DMS114 treated with DMSO at 0.1 percent for 48 hours (cell line): ENCODE measurements around the gene KIAA1191.
"Not testable (repeated sequence)": the region's sequence is repeated elsewhere in the genome, so short reads cannot be mapped to it uniquely, and the experiment has no call there.

Source experiments
- DNase-seq: peaks from one replicate; lab custom pipeline; 2025; ENCODE audit not compliant: unreplicated experiment; lab: John Stamatoyannopoulos, UW

KIAA1191 gene, protein sequence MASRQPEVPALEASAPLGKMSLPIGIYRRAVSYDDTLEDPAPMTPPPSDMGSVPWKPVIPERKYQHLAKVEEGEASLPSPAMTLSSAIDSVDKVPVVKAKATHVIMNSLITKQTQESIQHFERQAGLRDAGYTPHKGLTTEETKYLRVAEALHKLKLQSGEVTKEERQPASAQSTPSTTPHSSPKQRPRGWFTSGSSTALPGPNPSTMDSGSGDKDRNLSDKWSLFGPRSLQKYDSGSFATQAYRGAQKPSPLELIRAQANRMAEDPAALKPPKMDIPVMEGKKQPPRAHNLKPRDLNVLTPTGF

GRCh38 chr5:176361437-176362232 lies at the start of gene KIAA1191:
Gene KIAA1191, minus strand, starts transcription at chr5:176361764. Its CDS starts 2,256 bp downstream, at chr5:176359508.
- peak; percentile 81 for DNase-seq

GRCh38 chr5:176410486-176411180 lies 49.1 kb upstream of the KIAA1191 start:
- no peak for DNase-seq

- DNase-seq, result no peak
Measured at GRCh38 chr5:176409765-176410164, 48.2 kb upstream of the KIAA1191 start.

DNA sequence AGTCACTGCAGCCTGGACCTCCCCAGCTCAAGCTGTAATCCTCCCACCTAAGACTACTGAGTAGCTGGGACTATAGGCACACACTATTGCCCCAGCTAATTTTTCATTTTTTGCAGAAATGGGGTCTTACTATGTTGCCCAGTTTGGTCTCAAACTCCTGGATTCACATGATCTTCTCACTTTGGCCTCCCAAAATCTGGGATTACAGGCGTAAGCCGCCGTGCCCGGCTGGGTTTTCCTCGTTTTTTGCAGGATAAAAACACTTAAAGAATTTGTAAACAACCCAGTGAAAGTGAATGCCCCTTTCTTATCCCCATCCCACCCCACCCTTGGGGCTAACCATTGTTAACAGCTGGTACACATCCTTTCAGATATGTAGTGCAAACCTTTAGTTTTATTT lies 47.0 kb upstream of the KIAA1191 start:
- no peak for DNase-seq

DNA sequence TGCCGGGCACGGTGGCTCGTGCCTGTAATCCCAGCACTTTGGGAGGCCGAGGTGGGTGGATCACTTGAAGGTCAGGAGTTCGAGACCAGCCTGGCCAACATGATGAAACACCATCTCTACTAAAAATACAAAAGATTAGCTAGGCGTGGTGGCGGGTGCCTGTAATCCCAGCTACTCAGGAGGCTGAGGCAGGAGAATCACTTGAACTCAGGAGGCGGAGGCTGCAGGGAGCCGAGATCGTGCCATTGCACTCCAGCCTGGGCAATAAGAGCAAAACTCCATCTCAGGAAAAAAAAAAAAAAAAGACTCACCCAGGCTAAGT lies 46.6 kb upstream of the KIAA1191 start:
- DNase-seq, result not testable (repeated sequence)

DNA sequence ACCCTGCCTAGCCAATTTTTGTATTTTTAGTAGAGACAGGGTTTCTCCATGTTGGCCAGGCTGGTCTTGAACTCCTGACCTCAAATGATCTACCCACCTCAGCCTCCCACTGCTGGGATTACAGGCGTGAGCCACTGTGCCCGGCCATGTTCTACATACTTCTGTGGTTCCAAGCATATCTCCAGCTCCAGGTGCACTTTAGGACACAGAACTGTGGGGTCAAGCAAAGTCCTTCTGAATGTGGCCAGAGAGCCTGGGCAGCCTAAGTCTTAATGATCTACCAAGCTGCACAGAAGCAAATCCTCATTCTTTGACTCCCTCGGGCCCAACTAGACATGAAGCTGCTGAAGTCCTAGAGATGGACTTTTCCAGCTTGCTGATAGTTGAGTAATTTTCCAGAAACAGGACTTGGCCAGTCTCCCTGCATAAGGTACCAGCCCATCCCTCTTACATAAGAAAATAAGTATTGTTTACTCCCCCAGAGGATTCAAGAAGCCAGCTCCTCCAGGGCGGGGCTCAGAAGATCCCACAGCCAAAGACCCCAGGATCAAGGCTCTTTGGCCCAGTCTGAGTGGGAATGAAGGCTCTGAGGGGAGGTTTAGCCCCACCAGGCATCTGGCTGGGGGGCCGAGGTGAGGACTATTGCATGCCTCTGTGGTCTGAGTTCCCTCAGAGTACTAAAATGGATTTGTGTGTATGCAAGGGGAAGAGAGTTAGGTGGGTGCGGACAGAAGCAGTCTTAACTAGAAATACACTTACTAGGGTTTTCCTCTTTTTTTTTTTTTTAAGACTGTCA lies 46.1 kb upstream of the KIAA1191 start:
- DNase-seq, result no peak

GRCh38 chr5:176406436-176407052 lies 45.0 kb upstream of the KIAA1191 start:
- DNase-seq, result no peak

DNA sequence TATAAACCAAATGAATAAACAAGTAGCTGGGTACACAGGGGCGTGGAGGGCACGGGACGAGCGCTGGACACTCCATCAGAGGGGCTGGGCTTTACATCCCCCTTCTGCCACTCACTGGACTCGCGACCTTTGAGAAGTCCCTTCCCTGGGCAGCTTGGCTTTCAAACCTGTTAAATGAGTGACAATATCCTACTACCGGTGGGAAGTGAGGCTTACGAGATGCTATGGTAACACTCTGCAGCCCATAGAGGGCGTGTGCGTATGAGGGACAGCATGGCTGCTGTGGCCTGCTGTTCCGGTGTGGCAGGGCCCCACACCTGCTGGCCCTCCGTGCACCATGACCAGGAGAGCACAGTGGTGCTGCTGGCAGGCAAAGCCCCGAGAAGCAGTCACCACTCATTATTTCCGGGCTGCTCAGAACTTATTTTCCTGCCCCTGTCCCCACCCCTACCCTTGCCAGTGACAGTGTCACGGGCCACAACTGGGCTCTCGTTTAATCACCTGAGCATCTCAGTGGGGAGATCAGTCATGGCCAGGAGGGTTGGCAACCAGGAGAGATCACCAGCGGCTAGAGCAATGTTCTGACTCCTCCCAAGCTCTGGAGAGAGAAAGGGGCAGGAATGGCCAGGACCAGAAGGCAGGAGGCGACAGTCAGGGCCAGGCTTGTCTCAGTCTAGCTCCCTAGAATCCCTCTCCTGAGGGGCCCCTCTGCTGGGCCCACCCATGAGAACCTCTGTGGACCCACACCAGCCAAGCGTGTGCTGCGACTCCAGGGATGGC lies 44.3 kb upstream of the KIAA1191 start:
- DNase-seq, result no peak

DNA sequence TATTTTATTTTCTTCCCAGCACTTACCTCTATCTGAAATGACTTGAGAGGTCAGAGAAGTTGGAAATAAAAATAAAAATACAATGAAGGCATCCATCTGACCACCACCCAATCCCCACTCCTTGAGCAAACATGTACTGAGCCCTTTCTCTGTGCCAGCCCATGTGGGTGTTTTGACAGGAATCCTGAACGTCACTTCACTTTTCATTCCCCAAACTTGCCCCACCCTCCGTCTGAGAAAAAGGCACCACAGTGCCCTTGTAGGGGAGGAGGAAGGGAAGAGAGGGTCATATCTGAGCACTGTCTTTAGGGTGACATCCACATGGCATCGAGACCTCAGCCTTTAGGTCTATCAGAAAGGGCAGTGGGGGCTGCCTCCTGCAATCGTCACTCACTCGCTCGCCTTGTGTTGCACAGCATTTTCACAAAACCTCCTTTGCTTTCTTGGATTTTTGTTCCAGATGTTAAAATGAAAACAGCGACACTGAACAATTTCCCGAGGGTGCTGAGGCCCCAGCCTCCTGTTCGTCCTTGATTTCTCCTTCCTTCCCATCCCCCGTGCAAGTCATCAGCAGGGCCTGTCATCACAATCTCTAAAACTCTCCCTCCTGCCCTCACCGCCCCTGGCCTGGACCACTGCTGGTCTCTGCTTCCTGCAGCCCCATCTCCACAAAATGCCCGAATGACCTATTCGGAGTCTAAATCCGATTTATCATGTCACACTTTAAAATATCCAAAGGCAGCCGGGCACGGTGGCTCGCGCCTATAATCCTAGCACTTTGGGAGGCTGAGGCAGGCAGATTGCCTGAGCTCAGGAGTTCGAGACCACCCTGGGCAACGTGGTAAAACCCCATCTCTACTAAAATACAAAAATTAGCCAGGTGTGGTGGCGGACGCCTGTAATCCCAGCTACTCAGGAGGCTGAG lies 40.0 kb upstream of the KIAA1191 start:
- no peak for DNase-seq

DNA sequence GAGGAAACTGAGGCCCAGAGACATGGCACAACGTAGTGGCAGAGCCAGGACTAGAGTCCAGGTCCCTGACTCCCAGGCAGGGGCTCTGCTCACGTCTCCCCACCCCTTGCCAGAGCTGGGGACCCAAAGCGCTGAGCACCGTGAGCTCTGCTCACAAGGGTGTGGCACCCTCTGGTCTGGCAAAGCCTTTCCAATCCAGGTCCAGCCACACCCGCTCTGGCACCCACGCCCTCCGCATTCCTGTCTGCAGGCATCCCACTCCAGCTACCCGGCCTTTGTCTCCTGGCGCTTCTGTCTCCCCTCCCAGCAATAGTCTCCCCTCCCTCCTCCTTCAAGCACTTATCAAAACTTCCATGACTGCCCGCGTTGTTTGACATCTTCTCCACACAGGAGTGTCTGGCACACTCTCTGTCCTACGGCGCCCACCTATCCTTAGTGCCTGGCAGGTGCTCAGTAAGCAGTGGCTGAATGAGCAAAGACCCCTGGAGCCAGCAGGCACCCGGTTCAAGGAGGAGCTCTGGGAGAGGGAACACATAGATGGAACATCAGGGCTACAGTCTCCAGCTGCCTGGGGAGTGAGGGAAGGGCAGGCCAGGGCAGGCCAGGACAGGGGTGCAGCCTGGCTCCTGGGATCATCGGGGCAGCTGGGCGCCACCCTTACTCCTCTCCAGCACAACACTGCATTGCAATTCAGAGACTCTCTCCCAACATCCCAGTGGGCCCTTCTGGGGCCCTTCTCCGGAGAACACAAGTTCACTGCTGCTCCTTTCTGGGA lies 39.0 kb upstream of the KIAA1191 start:
- no peak for DNase-seq

DNA sequence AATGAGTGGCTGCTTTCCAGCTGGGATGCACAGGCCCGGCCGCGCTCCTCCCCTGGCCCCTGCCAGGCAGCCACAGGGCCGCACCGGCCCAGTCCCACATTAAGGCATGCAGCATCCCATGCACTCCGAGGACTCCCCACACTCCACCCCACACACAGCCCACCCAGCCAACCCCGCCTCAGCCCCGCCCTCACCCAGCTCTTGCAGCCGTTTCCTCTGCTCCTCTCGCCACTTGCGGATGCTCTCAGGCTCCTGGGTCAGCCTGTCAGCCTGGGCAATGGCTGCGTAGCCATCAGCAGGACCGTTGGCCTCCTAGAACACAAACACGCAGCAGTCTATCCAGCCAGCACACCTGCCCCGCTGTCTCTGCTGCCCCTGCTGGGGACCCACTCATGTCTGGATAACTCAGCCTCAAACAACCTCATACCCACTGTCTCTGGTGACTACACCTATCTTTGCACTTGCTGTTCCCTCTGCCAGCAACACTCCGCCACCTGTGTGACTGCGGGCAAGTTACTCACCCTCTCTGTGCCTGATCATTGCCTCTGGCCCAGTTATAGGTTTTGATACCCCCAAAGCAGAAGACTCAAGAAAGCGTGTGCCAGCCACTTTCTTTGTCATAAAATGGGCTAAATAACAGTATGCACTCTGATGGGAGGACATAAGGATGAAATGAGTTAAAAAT lies 36.3 kb upstream of the KIAA1191 start:
- DNase-seq, result no peak

DNA sequence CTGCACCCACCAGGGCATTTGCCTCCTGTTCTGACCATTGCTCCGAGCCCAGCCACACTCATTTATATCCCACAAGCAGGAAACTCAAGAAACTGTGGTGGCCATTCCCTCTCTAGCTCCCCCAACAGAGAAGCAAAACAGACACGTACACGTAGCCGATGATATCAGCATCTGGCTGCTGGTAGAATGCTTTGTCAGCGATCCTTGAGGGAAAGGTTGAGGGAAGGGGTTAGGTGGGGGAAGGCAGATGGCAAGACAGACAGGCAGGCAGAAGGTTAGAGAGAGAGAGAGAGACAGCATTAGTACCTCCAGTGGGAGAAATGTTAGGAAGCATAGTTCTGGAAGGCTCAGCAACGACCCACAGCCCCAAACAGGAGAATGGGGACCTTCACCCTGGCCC lies 34.8 kb upstream of the KIAA1191 start:
- no peak for DNase-seq

DNA sequence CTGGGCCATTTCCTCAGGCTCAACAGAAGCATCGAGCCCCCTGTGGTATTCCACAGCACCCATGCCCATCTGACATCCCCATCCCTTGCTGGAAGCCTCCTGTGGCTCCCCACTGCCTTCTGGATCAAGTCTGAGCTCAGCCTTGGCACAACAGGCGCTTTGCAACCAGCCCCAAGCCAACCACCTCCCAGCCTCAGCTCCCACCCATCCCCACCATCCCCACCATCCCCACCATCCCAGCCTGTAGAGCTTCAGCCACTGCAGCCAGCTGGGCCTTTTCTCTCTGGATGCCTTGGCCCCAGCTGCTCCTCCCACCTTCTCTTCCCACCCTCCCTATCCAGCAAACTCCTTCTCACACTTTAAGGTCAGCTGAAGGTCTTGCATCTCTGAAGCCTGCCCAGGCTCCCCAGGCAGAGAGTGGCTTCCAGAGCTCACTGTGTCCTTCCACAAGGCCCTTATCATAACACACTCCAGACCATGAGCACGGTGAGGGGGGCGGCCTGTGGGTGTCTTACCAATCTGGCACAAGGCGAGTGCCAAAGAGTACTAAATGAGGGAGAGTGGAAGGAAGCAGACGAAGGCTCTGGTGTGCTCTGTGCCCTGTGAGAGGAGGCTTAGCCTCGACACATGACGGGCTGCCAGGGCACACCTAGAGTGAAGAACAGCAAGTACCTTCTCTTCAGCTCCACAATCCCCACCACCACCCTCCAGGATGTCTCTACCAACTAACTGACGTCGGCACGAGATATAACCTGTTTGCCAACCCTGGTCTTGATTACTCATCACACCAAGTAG lies 33.5 kb upstream of the KIAA1191 start:
- DNase-seq, result no peak

- DNase-seq, result no peak
Measured at GRCh38 chr5:176394096-176394495, 32.5 kb upstream of the KIAA1191 start.

DNA sequence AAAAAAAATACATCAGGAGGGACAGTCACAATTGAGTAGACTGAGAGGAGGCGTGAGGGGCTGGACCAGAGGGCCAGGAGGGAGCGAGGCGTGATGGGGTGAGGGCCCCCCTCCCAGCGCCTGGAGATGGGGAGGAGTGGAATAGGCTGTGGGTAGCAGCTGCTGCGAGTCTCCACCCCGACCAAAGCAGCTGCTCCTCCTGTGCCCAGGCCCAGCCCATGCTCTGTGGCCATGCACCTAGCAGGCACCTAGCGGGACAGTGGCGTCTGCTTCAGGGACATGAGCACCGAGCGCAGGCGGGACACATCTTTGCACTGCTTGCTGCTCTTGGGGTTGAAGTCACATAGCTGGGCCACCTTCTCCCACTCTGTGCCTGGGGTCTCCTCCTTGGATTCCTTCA lies 31.0 kb upstream of the KIAA1191 start:
- no peak for DNase-seq

GRCh38 chr5:176391999-176392398 lies 30.4 kb upstream of the KIAA1191 start:
- no peak for DNase-seq

DNA sequence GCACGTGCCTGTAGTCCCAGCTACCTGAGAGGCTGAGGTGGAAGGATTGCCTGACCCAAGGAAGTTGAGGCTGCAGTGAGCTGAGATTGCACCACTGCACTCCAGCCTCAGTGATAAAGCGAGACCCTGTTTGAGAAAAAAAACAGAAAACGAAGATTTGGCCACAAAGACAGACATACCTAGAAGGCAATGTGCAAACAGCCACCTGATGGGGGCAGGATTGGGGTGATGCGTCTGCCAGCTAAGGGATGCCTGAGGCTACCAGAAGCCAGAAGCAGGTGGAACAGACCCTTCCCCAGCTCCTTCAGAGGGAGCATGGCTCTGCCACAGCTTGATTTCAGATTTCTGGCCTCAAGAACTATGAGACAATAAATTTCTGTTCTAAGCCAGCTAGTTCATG lies 29.9 kb upstream of the KIAA1191 start:
- DNase-seq, result no peak
